A673 (cell line): Measurements from ENCODE around the gene CHST6. TPM values are rescaled to one million over a fixed set of nuclear protein-coding genes. Genes with fewer than 3 reads are reported as not detected.

Experiments
- total RNA-seq: library from RNA; stranded (reverse); gene quantifications from 2 replicates; pipeline ENCODE4 v1.2.3, GENCODE V29; 2021

The CHST6 gene
- total RNA-seq, 1 experiment from 2014 or later, result 5.0 TPM

Other genes starting within 250 kb of the CHST6 start
- 42.2 and 47.3 TPM in 2 replicates for gene BCAR1, start 243.8 kb downstream of the CHST6 start, total RNA-seq
- gene CFDP1, start 61.9 kb downstream of the CHST6 start, total RNA-seq, result 89.5 and 97.6 TPM in 2 replicates
- 25.9 and 30.4 TPM in 2 replicates for gene TMEM170A, start 30.8 kb downstream of the CHST6 start, total RNA-seq
- gene CHST5, start 40.7 kb upstream of the CHST6 start, total RNA-seq, result 0.33 and 0.54 TPM in 2 replicates
- gene TMEM231, start 60.8 kb upstream of the CHST6 start, total RNA-seq, result 17.3 and 19.4 TPM in 2 replicates
- gene GABARAPL2, start 70.9 kb upstream of the CHST6 start, total RNA-seq, result 88.8 and 95.4 TPM in 2 replicates
- 65.3 and 79.7 TPM in 2 replicates for gene ADAT1, start 127.8 kb upstream of the CHST6 start, total RNA-seq
- gene KARS1, start 152.2 kb upstream of the CHST6 start, total RNA-seq, result 244 and 253 TPM in 2 replicates
- gene TERF2IP, start 152.3 kb upstream of the CHST6 start, total RNA-seq, result 43.0 and 48.5 TPM in 2 replicates
- gene CPHXL2, start 181.6 kb upstream of the CHST6 start, total RNA-seq, result not detected in 2 replicates
- gene DUXB, start 206.0 kb upstream of the CHST6 start, total RNA-seq, result not detected in 2 replicates
- not detected in 2 replicates for gene CPHXL, start 231.0 kb upstream of the CHST6 start, total RNA-seq